Gastroesophageal sphincter (tissue), 4 donors: ENCODE results near the gene IAH1. TPM values are rescaled to one million over a fixed set of nuclear protein-coding genes. Genes with fewer than 3 reads are reported as not detected.
"Not testable (repeated sequence)": the region's sequence is repeated elsewhere in the genome, so short reads cannot be mapped to it uniquely, and the experiment has no call there.

Source experiments
- ATAC-seq: fragments of 150-250 bp; one replicate; pipeline ENCODE4 v1.9.1; 2016; ENCODE audit warnings: mild to moderate bottlenecking, moderate library complexity
- H3K27ac ChIP-seq, 4 donors: fragments of 200-600 bp; sonication (generic) in 3 of 4; 1 replicate in 3 of 4; 2 replicates in 1 of 4; pipeline ENCODE4 v1.5.1; 2016 to 2019
- H3K27me3 ChIP-seq: fragments of 200-600 bp; sonication (generic); one replicate; pipeline ENCODE4 v1.5.1; 2019
- H3K36me3 ChIP-seq, 2 donors: fragments of 200-600 bp; sonication (generic); one replicate each; pipeline ENCODE4 v1.5.1; 2019; ENCODE audit warnings: control low read depth in 1 of 2
- H3K4me1 ChIP-seq, 3 donors: fragments of 200-600 bp; sonication (generic); 1 replicate in 2 of 3; 2 replicates in 1 of 3; pipeline ENCODE4 v1.5.1; 2016 to 2019; ENCODE audit warnings: control low read depth in 2 of 3
- H3K4me3 ChIP-seq, 2 donors: fragments of 200-600 bp; sonication (generic); one replicate each; pipeline ENCODE4 v1.5.1; 2019; ENCODE audit warnings: mild to moderate bottlenecking in 1 of 2, moderate library complexity in 1 of 2
- H3K9me3 ChIP-seq, 3 donors: fragments of 200-600 bp; sonication (generic); one replicate each; pipeline ENCODE4 v1.5.1; 2017 to 2019; ENCODE audit warnings: control low read depth in 2 of 3
- EP300 ChIP-seq: sonication (generic); formaldehyde crosslinking; IDR thresholded peaks from one replicate; pipeline ENCODE4 v1.6.1; 2017; ENCODE audit warnings: antibody characterized with exemption, mild to moderate bottlenecking
- POLR2A ChIP-seq, 2 donors: fragments of 450-650 bp; IDR thresholded peaks; one replicate each; pipeline ENCODE4 v1.6.1; 2017; ENCODE audit warnings: antibody characterized with exemption in 2 of 2, mild to moderate bottlenecking in 2 of 2, moderate library complexity in 1 of 2
- POLR2AphosphoS5 ChIP-seq: sonication (generic); formaldehyde crosslinking; IDR thresholded peaks from one replicate; pipeline ENCODE4 v1.6.1; 2017; ENCODE audit warnings: antibody characterized with exemption
- WGBS, 2 donors: methylation state at CpG; one replicate each; pipeline ENCODE4 v1.1.5; 2018; ENCODE audit warnings: low coverage in 1 of 2; 5-methylcytosine and 5-hydroxymethylcytosine counted together
- total RNA-seq, 4 donors: library from RNA; depleted of rRNA; stranded (reverse); fragments of >200 nt; gene quantifications; one replicate each; pipeline ENCODE4 v1.1.0, GENCODE V29; 2016
- TF ChIP-seq, protein P1 (sequence below), 4 experiments: fragments of 200-600 bp in 2 of 4; fragments of 450-650 bp in 2 of 4; sonication (generic) in 1 of 4; IDR thresholded peaks; one replicate each; pipeline ENCODE4 v1.5.1; 2017 to 2019; ENCODE audit warnings: antibody characterized with exemption in 4 of 4, mild to moderate bottlenecking in 2 of 4, moderate library complexity in 2 of 4

IAH1 gene
- total RNA-seq, 4 donors from 2014 or later, result 53.6 to 82.0 (median 75.7) TPM

DNA sequence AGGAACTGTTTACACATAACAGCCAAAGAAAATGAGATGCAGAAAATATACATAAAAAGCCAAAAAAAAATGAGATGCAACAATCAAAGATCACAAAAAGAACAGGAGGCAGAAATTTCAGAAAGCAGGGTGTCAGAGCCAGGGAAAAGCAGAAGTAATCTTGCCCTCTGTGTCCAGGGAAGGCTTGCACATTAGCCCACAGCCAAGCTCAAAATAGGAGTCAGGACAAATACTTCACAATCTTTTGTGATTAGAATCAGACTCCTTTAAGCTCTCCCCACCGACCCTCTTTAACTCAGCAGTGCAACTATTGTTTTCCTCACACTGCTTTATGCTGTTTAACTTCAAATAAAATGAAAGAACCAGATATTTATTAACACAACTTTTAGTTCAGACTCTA, 34.6 kb downstream of the IAH1 start:
- TF ChIP-seq POLR2A (IDR thresholded peaks at IDR 0.05) (no peak), POLR2AphosphoS5 (no peak)
- TF ChIP-seq, protein P1, sequence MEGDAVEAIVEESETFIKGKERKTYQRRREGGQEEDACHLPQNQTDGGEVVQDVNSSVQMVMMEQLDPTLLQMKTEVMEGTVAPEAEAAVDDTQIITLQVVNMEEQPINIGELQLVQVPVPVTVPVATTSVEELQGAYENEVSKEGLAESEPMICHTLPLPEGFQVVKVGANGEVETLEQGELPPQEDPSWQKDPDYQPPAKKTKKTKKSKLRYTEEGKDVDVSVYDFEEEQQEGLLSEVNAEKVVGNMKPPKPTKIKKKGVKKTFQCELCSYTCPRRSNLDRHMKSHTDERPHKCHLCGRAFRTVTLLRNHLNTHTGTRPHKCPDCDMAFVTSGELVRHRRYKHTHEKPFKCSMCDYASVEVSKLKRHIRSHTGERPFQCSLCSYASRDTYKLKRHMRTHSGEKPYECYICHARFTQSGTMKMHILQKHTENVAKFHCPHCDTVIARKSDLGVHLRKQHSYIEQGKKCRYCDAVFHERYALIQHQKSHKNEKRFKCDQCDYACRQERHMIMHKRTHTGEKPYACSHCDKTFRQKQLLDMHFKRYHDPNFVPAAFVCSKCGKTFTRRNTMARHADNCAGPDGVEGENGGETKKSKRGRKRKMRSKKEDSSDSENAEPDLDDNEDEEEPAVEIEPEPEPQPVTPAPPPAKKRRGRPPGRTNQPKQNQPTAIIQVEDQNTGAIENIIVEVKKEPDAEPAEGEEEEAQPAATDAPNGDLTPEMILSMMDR (IDR thresholded peaks at IDR 0.05), result no peak
- Histone ChIP-seq H3K36me3 (peaks cover 0 to 89% of the 10 kb centered on the region in 2 donors), H3K4me3 (no peak overlapping the region), H3K9me3 (no peaks in the 10 kb centered on the region), H3K27me3 (no peaks in the 10 kb centered on the region), H3K4me1 (peaks cover 0 to 4% (median 0%) of the 10 kb centered on the region in 3 donors), H3K27ac (no peak overlapping the region)
- ATAC-seq, result no peak
- 6 to 45% methylated on average over 1 of the region's 1 CpG for WGBS, 2 donors

DNA sequence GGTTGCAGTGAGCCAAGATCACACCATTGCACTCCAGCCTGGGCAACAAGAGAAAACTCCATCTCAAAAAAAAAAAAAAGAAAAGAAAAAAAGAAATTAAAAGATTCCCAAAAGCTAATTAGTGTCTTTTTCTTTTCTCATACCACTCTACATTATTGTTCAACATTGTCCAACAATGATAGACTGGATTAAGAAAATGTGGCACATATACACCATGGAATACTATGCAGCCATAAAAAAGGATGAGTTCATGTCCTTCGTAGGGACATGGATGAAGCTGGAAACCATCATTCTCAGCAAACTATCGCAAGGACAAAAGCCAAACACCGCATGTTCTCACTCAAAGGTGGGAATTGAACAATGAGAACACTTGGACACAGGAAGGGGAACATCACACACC, 39.6 kb downstream of the IAH1 start:
- H3K36me3 ChIP-seq, result peaks cover 0 to 85% of the 10 kb centered on the region in 2 donors

DNA sequence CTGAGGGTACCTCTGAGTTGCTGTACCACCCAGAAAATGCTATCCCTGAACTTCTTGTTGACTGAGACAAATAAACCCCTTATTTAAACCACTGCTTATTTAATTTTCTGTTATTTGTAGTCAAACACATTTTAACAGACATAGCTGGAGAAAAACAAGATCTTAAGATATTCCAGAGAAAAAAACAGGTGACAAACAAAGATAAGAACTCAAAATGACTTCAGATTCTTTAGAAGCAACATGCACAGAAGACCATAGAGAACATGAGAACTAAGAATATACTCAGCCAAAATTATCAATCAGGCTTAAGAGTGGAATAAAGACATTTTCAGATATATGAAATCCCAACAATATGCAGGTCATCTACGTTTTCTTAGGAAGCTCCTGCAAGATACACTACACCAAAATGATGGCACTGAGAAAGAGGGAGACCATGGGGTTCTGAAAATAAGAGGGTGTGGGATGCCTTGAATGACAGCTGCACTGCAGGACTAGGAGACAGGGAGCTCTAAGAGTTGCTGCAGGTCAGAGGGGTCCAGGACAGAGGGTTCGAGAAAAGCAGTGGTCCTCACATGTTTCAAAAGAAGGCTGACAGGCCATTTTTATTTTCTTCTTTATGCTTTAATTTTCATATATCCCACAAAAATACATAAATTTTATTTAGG, 42.9 kb downstream of the IAH1 start:
- Histone ChIP-seq H3K36me3 (peaks cover 5 to 89% of the 10 kb centered on the region in 2 donors), H3K27me3 (no peaks in the 10 kb centered on the region), H3K4me3 (no peak overlapping the region), H3K27ac (no peak overlapping the region), H3K4me1 (no peaks in the 10 kb centered on the region), H3K9me3 (no peaks in the 10 kb centered on the region)
- WGBS, 2 donors, result 75 to 91% methylated on average over 2 of the region's 2 CpGs
- no peak for ATAC-seq
- TF ChIP-seq, protein P1 (IDR thresholded peaks at IDR 0.05), result no peak
- TF ChIP-seq POLR2A (IDR thresholded peaks at IDR 0.05), result no peak
- no peak for TF ChIP-seq EP300
- TF ChIP-seq POLR2AphosphoS5, result no peak

More for the DNA sequence above, 39.6 kb downstream of the IAH1 start:
- not testable (repeated sequence) for H3K4me3 ChIP-seq, H3K27me3 ChIP-seq, ATAC-seq, H3K4me1 ChIP-seq, H3K9me3 ChIP-seq, H3K27ac ChIP-seq
- WGBS, 2 donors, result 83 to 100% methylated on average over 2 to 3 of the region's 3 CpGs

DNA sequence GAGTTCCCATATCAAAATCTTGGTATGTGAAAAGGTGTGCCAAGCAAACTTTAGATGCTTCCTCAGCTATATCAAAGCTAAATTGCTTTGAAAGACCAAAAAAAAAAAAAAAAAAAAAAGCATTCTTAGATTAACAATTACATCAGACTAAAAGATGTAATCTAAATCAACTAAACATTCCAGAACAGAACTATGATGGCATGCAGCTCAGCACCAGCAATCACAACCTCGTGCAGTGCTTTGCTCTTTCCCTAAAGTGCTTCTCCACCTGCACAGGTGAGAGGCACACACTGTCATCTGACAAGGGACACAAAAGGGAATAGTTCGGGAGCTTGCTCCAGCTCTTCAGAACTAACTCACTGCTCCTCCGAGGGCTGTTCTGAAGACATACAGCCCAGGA, 43.8 kb downstream of the IAH1 start:
- ATAC-seq, result no peak
- H3K9me3 ChIP-seq, result no peaks in the 10 kb centered on the region
- no peaks in the 10 kb centered on the region for H3K27me3 ChIP-seq
- H3K27ac ChIP-seq, result no peak overlapping the region
- H3K4me1 ChIP-seq, result no peaks in the 10 kb centered on the region
- no peak overlapping the region for H3K4me3 ChIP-seq
- peaks cover 5 to 87% of the 10 kb centered on the region in 2 donors for H3K36me3 ChIP-seq
- TF ChIP-seq POLR2A (IDR thresholded peaks at IDR 0.05) (no peak), POLR2AphosphoS5 (no peak), EP300 (no peak)
- TF ChIP-seq, protein P1 (IDR thresholded peaks at IDR 0.05), result no peak
- 84 to 93% methylated on average over 2 to 3 of the region's 3 CpGs for WGBS, 2 donors

DNA sequence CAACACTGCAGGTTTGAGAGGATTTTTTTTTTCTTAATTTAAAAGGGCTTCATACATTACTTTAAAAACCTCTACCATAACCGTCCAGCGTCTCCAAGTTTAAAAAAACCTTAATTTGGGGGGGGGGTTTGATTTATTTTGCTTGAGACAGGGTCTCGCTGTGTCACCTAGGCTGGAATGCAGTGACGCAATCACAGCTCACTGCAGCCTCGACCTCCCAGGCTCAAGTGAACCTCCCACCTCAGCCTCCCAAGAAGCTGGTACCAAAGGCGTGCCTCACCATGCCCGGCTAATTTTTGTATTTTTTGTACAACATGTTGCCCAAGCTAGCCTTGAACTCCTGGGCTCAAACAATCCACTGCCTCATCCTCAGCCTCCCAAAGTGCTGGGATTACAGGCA, 44.4 kb downstream of the IAH1 start:
- Histone ChIP-seq H3K27me3 (no peaks in the 10 kb centered on the region), H3K4me3 (no peak overlapping the region), H3K4me1 (no peaks in the 10 kb centered on the region), H3K27ac (no peak overlapping the region), H3K36me3 (peaks cover 5 to 87% of the 10 kb centered on the region in 2 donors), H3K9me3 (no peaks in the 10 kb centered on the region)
- TF ChIP-seq, protein P1 (IDR thresholded peaks at IDR 0.05), result no peak
- TF ChIP-seq POLR2A (IDR thresholded peaks at IDR 0.05), result no peak
- no peak for TF ChIP-seq EP300
- TF ChIP-seq POLR2AphosphoS5, result no peak
- ATAC-seq, result no peak
- 93 to 100% methylated on average over 2 to 5 of the region's 7 CpGs for WGBS, 2 donors
